Epithelial cell of umbilical artery (primary cell): ENCODE measurements around the gene NOVA1. TPM values are rescaled to one million over a fixed set of nuclear protein-coding genes. Genes with fewer than 3 reads are reported as not detected.

Experiments used
- total RNA-seq: library from RNA; depleted of rRNA; stranded (reverse); fragments of >200 nt; gene quantifications from 2 replicates; pipeline ENCODE4 v1.2.3, GENCODE V29; 2014

The NOVA1 gene, protein sequence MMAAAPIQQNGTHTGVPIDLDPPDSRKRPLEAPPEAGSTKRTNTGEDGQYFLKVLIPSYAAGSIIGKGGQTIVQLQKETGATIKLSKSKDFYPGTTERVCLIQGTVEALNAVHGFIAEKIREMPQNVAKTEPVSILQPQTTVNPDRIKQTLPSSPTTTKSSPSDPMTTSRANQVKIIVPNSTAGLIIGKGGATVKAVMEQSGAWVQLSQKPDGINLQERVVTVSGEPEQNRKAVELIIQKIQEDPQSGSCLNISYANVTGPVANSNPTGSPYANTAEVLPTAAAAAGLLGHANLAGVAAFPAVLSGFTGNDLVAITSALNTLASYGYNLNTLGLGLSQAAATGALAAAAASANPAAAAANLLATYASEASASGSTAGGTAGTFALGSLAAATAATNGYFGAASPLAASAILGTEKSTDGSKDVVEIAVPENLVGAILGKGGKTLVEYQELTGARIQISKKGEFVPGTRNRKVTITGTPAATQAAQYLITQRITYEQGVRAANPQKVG
- 0.97 and 2.0 TPM in 2 replicates for total RNA-seq

DNA sequence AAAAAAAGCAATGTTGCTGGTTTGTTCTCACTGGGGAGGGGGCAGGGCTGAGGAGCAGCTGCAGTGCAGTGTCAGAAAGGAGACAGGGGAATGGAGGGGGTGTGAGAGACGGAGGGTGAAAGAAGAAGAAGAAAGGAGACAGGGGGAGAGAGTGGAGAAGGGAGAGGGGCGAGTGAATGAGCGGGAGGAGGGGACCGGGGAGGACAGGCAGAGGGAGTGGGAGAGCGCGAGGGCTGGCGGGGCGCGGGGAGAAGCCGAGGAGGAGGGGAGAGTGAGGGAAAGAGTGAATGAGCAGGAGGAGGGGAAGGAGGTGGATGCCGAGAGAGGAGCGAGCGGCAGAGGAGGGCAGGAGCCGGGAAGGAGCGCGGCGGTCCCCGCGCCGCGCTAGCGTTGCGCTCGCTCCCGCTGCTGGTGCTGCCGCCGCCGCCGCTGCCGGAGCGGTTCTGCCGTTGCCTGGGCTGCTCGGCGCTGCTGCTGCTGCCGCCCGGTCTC, at the start of gene NOVA1:
Gene NOVA1, minus strand, starts transcription at position 445 of the 492 bp plus-strand sequence. CDS start 597 bp downstream, outside the sequence.

